Osteoblast (primary cell): ENCODE measurements around the gene MTCL1. TPM values are rescaled to one million over a fixed set of nuclear protein-coding genes. Genes with fewer than 3 reads are reported as not detected.

Experiments used
- DNase-seq: peaks from one replicate; pipeline ENCODE4 v3.0.0; 2011; ENCODE audit warnings: low spot score, mixed read lengths; ENCODE audit not compliant: insufficient read length; ENCODE audit errors: missing footprints
- H2AFZ ChIP-seq: 2 replicates; pipeline ENCODE4 v1.6.0; 2011; ENCODE audit warnings: mild to moderate bottlenecking, low read length
- H3K27ac ChIP-seq: 2 replicates; pipeline ENCODE4 v1.5.1; 2011; ENCODE audit warnings: mild to moderate bottlenecking, low read depth, low read length, moderate library complexity
- H3K27me3 ChIP-seq: 2 replicates; pipeline ENCODE4 v1.6.0; 2012; ENCODE audit warnings: mild to moderate bottlenecking, control low read depth, inconsistent platforms, low read length, moderate library complexity; ENCODE audit not compliant: insufficient read depth
- H3K36me3 ChIP-seq: 2 replicates; pipeline ENCODE4 v1.5.1; 2011; ENCODE audit warnings: mild to moderate bottlenecking, low read length, control low read depth, moderate library complexity; ENCODE audit not compliant: insufficient read depth
- H3K4me1 ChIP-seq: 2 replicates; pipeline ENCODE4 v1.5.1; 2011; ENCODE audit warnings: mild to moderate bottlenecking, low read length, control low read depth, moderate library complexity; ENCODE audit not compliant: insufficient read depth
- H3K4me2 ChIP-seq: 2 replicates; pipeline ENCODE4 v1.6.0; 2011; ENCODE audit warnings: mild to moderate bottlenecking, low read length; ENCODE audit not compliant: insufficient read depth
- H3K4me3 ChIP-seq: fragments of 200-600 bp; sonication (generic); 3 replicates; pipeline ENCODE4 v1.5.1; 2012; ENCODE audit warnings: mild to moderate bottlenecking, low read length, inconsistent platforms; ENCODE audit not compliant: insufficient read depth
- H3K79me2 ChIP-seq: 2 replicates; pipeline ENCODE4 v1.6.0; 2012; ENCODE audit warnings: mild to moderate bottlenecking, low read length, control low read depth, inconsistent platforms; ENCODE audit not compliant: insufficient read depth
- H3K9me3 ChIP-seq: 2 replicates; pipeline ENCODE4 v1.5.1; 2011; ENCODE audit warnings: low read depth, low read length, control low read depth
- H4K20me1 ChIP-seq: 2 replicates; pipeline ENCODE4 v1.6.0; 2012; ENCODE audit warnings: mild to moderate bottlenecking, low read length, control low read depth; ENCODE audit not compliant: insufficient read depth
- CTCF ChIP-seq: IDR thresholded peaks from 2 replicates; pipeline ENCODE4 v1.5.1; 2011; ENCODE audit warnings: mild to moderate bottlenecking, low read depth, low read length, moderate library complexity; ENCODE audit errors: extremely low read depth
- total RNA-seq: library from RNA; depleted of rRNA; stranded (reverse); fragments of >200 nt; gene quantifications from 2 replicates; pipeline ENCODE4 v1.2.3, GENCODE V29; 2012

Gene MTCL1
- total RNA-seq, 1 donor = 38.0 TPM

DNA sequence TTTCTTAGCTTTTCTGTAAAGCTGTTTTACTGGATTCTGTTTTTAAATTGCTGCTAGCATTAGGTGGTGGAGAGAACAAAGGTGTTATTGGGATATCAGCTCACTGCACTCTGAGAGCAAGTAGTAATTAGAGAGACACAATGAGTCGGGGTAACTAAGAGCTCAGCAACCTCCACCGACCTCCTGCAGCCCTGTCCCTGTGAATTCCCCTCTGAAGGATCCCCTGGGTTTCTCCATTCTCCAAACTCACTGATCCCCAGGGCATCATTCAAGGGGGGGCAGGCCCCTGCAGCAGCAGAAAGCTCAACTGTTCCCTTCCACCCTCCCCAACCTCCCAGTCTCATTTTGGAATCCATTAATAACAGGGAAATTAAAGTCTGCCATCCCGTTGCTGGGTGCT, 73.0 kb downstream of the MTCL1 start:
- peak; percentile 43 for DNase-seq
- H3K27ac ChIP-seq = no peak overlapping the region
- H3K27me3 ChIP-seq = no peaks in the 10 kb centered on the region
- no peak for TF ChIP-seq CTCF
- H3K79me2 ChIP-seq = peaks cover 4% of the 10 kb centered on the region
- H3K4me2 ChIP-seq = no peak overlapping the region
- H3K4me3 ChIP-seq = no peak overlapping the region
- H3K36me3 ChIP-seq = peaks cover 17% of the 10 kb centered on the region
- no peak overlapping the region for H2AFZ ChIP-seq
- H3K9me3 ChIP-seq = no peaks in the 10 kb centered on the region
- H4K20me1 ChIP-seq = no peaks in the 10 kb centered on the region
- no peaks in the 10 kb centered on the region for H3K4me1 ChIP-seq

GRCh38 chr18:8778824-8779223, 73.5 kb downstream of the MTCL1 start:
- H3K36me3 ChIP-seq = peaks cover 17% of the 10 kb centered on the region
- H3K9me3 ChIP-seq = no peaks in the 10 kb centered on the region
- DNase-seq = peak; percentile 76
- H3K79me2 ChIP-seq = peaks cover 4% of the 10 kb centered on the region
- no peaks in the 10 kb centered on the region for H4K20me1 ChIP-seq
- H3K4me2 ChIP-seq = no peak overlapping the region
- TF ChIP-seq CTCF = no peak
- no peaks in the 10 kb centered on the region for H3K27me3 ChIP-seq
- no peak overlapping the region for H2AFZ ChIP-seq
- H3K4me3 ChIP-seq = no peak overlapping the region
- H3K27ac ChIP-seq = no peak overlapping the region
- no peaks in the 10 kb centered on the region for H3K4me1 ChIP-seq

GRCh38 chr18:8779251-8779650, 73.9 kb downstream of the MTCL1 start:
- H3K79me2 ChIP-seq = peaks cover 4% of the 10 kb centered on the region
- no peak overlapping the region for H3K4me2 ChIP-seq
- H3K4me1 ChIP-seq = no peaks in the 10 kb centered on the region
- peaks cover 18% of the 10 kb centered on the region for H3K36me3 ChIP-seq
- H3K9me3 ChIP-seq = no peaks in the 10 kb centered on the region
- H4K20me1 ChIP-seq = no peaks in the 10 kb centered on the region
- H3K27me3 ChIP-seq = no peaks in the 10 kb centered on the region
- no peak overlapping the region for H2AFZ ChIP-seq
- no peak overlapping the region for H3K27ac ChIP-seq
- H3K4me3 ChIP-seq = no peak overlapping the region
- DNase-seq = peak; percentile 29
- no peak for TF ChIP-seq CTCF

GRCh38 chr18:8780227-8780626, 74.9 kb downstream of the MTCL1 start:
- Histone ChIP-seq H4K20me1 (no peaks in the 10 kb centered on the region), H3K79me2 (peaks cover 4% of the 10 kb centered on the region), H2AFZ (no peak overlapping the region), H3K4me1 (no peaks in the 10 kb centered on the region), H3K4me2 (no peak overlapping the region), H3K27ac (no peak overlapping the region), H3K27me3 (no peaks in the 10 kb centered on the region), H3K36me3 (peaks cover 28% of the 10 kb centered on the region), H3K4me3 (no peak overlapping the region), H3K9me3 (no peaks in the 10 kb centered on the region)
- no peak for TF ChIP-seq CTCF
- peak; percentile 41 for DNase-seq
